DND-41 (cell line): ENCODE results near the gene TIMM44.

Experiments used
- ATAC-seq: fragments of 200-7000 bp; cut with Tn5 transposase; 3 replicates; pipeline ENCODE4 v1.9.1; 2021; ENCODE audit warnings: low read depth; ENCODE audit not compliant: insufficient read depth
- DNase-seq: peaks from one replicate; pipeline ENCODE4 v3.0.0-alpha.2; 2020
- H2AFZ ChIP-seq: 2 replicates; pipeline ENCODE4 v1.6.0; 2012; ENCODE audit warnings: low read depth, low read length
- H3K27ac ChIP-seq: 2 replicates; pipeline ENCODE4 v1.5.1; 2012; ENCODE audit warnings: low read length, inconsistent platforms
- H3K27me3 ChIP-seq: fragments of 200-600 bp; sonication (generic); 2 replicates; pipeline ENCODE4 v1.6.0; 2012; ENCODE audit warnings: low read length, mild to moderate bottlenecking, inconsistent platforms; ENCODE audit not compliant: insufficient read depth, poor library complexity
- H3K36me3 ChIP-seq: 2 replicates; pipeline ENCODE4 v1.5.1; 2012; ENCODE audit warnings: low read length, inconsistent platforms; ENCODE audit not compliant: insufficient read depth
- H3K4me1 ChIP-seq: 2 replicates; pipeline ENCODE4 v1.5.1; 2012; ENCODE audit warnings: mild to moderate bottlenecking, low read length; ENCODE audit not compliant: insufficient read depth
- H3K4me2 ChIP-seq: 2 replicates; pipeline ENCODE4 v1.6.0; 2012; ENCODE audit warnings: mild to moderate bottlenecking, moderate library complexity, low read length, inconsistent platforms; ENCODE audit not compliant: insufficient read depth
- H3K4me3 ChIP-seq, 2 experiments: fragments of 200-600 bp in 1 of 2; shearing (Covaris generic) in 1 of 2; 2 replicates each; pipeline ENCODE4 v1.5.1; 2012 to 2016; ENCODE audit warnings: inconsistent platforms in 2 of 2, low read length in 2 of 2, mild to moderate bottlenecking in 2 of 2, low read depth in 1 of 2, moderate library complexity in 1 of 2
- H3K79me2 ChIP-seq: 2 replicates; pipeline ENCODE4 v1.6.0; 2012; ENCODE audit warnings: low read length, inconsistent platforms; ENCODE audit not compliant: insufficient read depth
- H3K9ac ChIP-seq: 2 replicates; pipeline ENCODE4 v1.6.0; 2012; ENCODE audit warnings: low read depth, mild to moderate bottlenecking, inconsistent platforms, low read length, moderate library complexity
- H3K9me3 ChIP-seq: 2 replicates; pipeline ENCODE4 v1.5.1; 2012; ENCODE audit warnings: low read length, moderate library complexity, mild to moderate bottlenecking, inconsistent platforms; ENCODE audit not compliant: insufficient read depth, severe bottlenecking
- H4K20me1 ChIP-seq: 2 replicates; pipeline ENCODE4 v1.6.0; 2012; ENCODE audit warnings: low read length; ENCODE audit not compliant: insufficient read depth
- EZH2 ChIP-seq: IDR thresholded peaks from 3 replicates; pipeline ENCODE4 v1.6.1; 2012; ENCODE audit warnings: borderline replicate concordance, low read depth, mild to moderate bottlenecking, moderate library complexity, low read length, inconsistent platforms; ENCODE audit not compliant: severe bottlenecking
- TF ChIP-seq, protein P1 (sequence below): IDR thresholded peaks from 2 replicates; pipeline ENCODE4 v1.5.1; 2012; ENCODE audit warnings: borderline replicate concordance, low read length, moderate library complexity, mild to moderate bottlenecking; ENCODE audit not compliant: poor library complexity, severe bottlenecking; ENCODE audit errors: extremely low read depth

Gene TIMM44

DNA sequence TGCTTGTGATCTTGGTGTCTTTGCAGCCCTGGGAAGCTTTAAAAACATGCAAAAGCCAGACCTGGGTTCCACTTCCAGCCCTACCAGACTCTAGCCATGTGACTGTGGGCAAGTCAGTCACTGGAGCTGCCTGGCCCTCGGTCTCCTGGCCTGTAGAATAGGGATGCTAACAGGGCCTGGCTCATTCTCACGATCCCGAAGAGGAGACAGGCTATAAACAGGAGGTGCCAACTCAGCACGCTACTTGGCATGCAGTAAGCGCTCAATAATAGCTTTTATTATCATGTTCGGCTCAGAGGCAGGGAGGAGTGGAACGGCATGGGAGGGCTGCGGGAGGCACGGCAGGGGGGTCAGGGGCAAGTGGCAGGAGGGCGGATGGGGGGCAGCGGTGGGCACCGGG is 19.2 kb downstream of the TIMM44 start:
- Histone ChIP-seq H4K20me1 (peaks cover 52% of the 10 kb centered on the region), H3K27me3 (no peaks in the 10 kb centered on the region), H3K4me2 (peak overlapping the region; percentile 99), H2AFZ (no peak overlapping the region), H3K79me2 (peaks cover 9% of the 10 kb centered on the region), H3K9me3 (no peaks in the 10 kb centered on the region), H3K4me3 (no peak overlapping the region), H3K4me1 (peaks cover 44% of the 10 kb centered on the region), H3K27ac (no peak overlapping the region), H3K9ac (no peak overlapping the region; the same call in 1 of the 2 replicates), H3K36me3 (peaks cover 33% of the 10 kb centered on the region)
- DNase-seq (no peak), ATAC-seq (no peak)
- TF ChIP-seq, protein P1, sequence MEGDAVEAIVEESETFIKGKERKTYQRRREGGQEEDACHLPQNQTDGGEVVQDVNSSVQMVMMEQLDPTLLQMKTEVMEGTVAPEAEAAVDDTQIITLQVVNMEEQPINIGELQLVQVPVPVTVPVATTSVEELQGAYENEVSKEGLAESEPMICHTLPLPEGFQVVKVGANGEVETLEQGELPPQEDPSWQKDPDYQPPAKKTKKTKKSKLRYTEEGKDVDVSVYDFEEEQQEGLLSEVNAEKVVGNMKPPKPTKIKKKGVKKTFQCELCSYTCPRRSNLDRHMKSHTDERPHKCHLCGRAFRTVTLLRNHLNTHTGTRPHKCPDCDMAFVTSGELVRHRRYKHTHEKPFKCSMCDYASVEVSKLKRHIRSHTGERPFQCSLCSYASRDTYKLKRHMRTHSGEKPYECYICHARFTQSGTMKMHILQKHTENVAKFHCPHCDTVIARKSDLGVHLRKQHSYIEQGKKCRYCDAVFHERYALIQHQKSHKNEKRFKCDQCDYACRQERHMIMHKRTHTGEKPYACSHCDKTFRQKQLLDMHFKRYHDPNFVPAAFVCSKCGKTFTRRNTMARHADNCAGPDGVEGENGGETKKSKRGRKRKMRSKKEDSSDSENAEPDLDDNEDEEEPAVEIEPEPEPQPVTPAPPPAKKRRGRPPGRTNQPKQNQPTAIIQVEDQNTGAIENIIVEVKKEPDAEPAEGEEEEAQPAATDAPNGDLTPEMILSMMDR = no peak
- no peak for TF ChIP-seq EZH2

DNA sequence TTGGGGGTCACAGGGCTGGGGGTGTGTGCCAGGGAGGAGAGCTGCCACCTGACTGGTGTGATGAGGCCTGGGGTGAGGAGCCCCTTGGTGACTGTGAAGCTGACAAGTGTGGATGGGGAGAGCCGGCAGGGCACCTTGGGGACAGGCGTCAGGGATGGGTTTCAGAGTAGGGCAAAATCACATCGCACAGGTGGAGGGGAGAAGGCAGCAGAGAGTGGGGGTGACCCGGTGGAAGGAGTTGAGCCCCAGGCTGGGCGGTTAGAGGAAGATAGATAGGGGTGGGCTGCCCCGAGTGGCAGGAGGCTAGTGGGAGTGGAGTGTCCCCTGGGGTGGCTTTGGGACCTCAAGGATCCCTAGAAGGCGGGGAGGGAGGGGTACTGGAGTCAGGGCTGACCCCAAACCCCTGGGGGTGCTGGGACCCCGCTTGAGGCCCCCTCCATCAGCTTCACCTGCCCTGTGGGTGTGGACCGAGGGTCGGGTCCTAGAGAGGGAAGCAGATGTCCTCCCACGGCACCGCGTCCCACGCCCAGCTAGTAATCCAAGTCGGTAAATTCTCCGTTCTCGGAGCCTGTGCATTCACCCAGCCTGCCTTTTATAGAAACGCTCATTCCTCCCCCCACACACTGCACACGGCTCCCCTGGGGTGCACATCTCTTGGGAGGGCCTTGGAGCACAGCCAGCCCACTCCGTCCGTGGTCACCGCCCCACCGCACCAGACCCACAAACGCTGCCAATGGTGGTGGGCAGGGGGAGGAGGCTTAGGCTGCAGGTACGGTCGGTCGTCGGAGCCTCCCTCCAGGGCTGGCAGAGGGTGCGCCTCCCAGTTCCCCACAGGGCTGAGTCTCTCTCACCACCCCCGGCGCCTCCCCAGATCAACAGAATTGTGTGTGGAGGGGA is 19.9 kb downstream of the TIMM44 start:
- Histone ChIP-seq H3K27ac (no peak overlapping the region), H3K9ac (no peak overlapping the region)

DNA sequence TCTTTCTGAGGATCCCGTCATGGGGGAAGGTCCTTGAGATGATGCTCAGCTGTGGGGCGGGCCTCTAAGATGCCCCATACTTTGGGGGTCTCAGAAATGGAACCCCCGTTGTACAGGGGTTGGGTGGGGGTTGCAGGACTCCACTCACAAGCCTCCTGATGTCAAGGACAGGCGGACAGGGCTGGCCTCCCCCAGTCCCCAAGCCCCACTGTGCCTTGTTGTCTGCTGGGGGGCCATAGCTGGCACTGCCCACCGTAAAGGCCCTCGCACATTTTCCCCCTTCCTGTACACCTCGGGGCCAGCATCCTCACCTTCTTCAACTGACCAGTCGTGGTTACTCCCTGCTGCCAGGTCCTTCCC is 20.6 kb downstream of the TIMM44 start:
- Histone ChIP-seq H3K9ac (no peak overlapping the region), H3K27ac (no peak overlapping the region), H2AFZ (no peak overlapping the region), H3K4me3 (no peak overlapping the region), H3K79me2 (peaks cover 9% of the 10 kb centered on the region), H4K20me1 (peaks cover 43% of the 10 kb centered on the region), H3K4me2 (no peak overlapping the region), H3K4me1 (peaks cover 50% of the 10 kb centered on the region), H3K36me3 (peaks cover 33% of the 10 kb centered on the region), H3K27me3 (no peaks in the 10 kb centered on the region), H3K9me3 (no peaks in the 10 kb centered on the region)
- TF ChIP-seq, protein P1 = no peak
- TF ChIP-seq EZH2 = no peak
- DNase-seq = no peak
- no peak for ATAC-seq

More for the DNA sequence above, 19.9 kb downstream of the TIMM44 start:
- Histone ChIP-seq H3K9me3 (no peaks in the 10 kb centered on the region), H3K27me3 (no peaks in the 10 kb centered on the region), H4K20me1 (peaks cover 48% of the 10 kb centered on the region), H2AFZ (no peak overlapping the region), H3K4me1 (peaks cover 50% of the 10 kb centered on the region), H3K4me3 (no peak overlapping the region), H3K4me2 (peak overlapping the region; percentile 99; the same call in 1 of the 2 replicates), H3K36me3 (peaks cover 33% of the 10 kb centered on the region), H3K79me2 (peaks cover 9% of the 10 kb centered on the region)
- no peak for ATAC-seq
- no peak for DNase-seq
- TF ChIP-seq EZH2 = no peak
- TF ChIP-seq, protein P1 = no peak
